GM19043 (cell line): ENCODE results near the gene CRHR2.
"Not testable (repeated sequence)": the region's sequence is repeated elsewhere in the genome, so short reads cannot be mapped to it uniquely, and the experiment has no call there.

Experiments
- ATAC-seq: cut with Tn5 transposase; IDR thresholded peaks from one replicate; pipeline ENCODE4 v1.9.1; 2021; ENCODE audit warnings: low read depth; ENCODE audit not compliant: unreplicated experiment

CRHR2 gene

GRCh38 chr7:30682212-30683083 lies at the start of gene CRHR2:
TSS of gene CRHR2 (minus strand) at chr7:30682456. CDS start at chr7:30682280, 176 bp downstream.
- ATAC-seq, result peak; percentile 41

GRCh38 chr7:30731581-30731980 lies 49.3 kb upstream of the CRHR2 start:
- no peak for ATAC-seq

DNA sequence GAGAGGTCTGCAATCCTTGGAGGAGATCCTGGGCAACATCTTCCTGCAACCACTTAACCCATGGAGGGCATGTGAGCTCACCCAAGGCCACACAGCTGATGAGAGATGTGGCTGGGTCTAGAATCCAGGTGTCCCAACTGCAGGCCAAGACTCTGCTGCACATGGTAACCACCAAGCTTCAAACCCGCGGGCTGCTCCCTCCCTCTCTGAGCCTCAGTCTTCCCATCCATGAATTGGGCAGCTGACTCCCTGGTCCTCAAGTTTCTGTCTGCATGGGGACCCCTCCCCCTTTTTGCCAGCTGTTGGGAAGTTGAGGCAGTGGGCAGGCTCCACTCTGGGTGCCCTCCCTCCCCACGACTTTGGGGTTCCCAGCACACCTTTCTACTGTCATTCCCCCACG lies 48.7 kb upstream of the CRHR2 start:
- no peak for ATAC-seq

DNA sequence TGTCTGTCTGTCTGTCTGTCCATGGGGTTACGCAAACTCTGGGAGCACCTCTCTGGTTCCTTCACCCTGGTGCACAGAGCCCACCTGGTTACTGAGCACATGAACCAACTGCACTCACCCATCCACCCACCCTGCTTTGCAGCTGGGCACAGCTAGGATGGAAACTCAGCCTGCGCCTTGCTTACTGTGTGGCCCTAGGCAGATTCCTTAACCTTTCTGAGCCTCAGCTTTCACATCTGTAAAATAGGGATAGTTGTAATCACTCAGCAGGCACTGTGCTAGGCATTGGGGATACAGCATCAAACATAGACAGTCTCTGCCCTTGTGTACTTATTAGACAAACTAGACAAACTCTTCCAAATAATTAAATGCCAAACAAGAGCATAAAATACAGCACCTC lies 47.8 kb upstream of the CRHR2 start:
- ATAC-seq, result no peak

DNA sequence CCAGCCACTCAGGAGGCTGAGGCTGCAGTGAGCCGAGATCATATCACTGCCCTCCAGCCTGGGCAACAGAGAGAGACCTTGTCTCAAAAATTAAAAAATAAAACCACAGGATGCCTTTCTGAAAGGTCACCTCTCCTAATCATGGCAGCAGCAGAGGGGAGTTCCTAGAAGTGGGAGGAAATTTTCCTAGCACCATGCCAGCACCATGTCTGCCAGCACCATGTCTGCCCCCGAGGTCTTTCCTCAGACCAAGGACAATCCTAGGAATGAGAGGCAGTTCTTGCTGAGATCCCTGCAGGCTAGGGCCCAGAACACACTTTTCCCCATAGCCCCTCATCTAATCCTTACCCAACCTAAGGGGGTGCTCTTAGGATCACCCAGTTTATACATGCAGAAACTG lies 47.4 kb upstream of the CRHR2 start:
- no peak for ATAC-seq

- no peak for ATAC-seq
Observed at GRCh38 chr7:30728591-30729100, 46.4 kb upstream of the CRHR2 start.

- ATAC-seq, result peak; percentile 59
Observed at GRCh38 chr7:30727061-30727945, 45.0 kb upstream of the CRHR2 start.

- ATAC-seq, result no peak
Observed at GRCh38 chr7:30726296-30727006, 44.2 kb upstream of the CRHR2 start.

GRCh38 chr7:30723776-30724175 lies 41.5 kb upstream of the CRHR2 start:
- ATAC-seq, result no peak

DNA sequence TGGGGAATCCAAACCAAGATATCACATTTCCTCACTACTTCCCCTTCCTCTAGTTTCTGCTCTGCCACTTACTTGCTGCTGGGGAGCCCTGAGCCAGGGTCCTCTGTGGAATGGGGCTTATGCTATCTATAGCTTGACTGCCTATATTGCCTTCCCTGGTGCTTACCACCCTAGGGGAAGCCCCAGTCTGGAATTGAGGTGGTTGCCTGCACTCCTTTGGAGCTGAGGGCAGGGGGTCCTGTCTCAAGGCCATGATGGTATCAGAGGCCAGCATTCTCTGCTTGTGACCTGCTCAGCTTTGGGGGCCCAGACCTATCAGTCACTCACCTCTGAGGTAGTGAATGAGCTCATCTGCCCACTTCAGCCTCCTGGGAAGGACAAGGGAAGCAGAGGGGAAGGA lies 40.4 kb upstream of the CRHR2 start:
- no peak for ATAC-seq

DNA sequence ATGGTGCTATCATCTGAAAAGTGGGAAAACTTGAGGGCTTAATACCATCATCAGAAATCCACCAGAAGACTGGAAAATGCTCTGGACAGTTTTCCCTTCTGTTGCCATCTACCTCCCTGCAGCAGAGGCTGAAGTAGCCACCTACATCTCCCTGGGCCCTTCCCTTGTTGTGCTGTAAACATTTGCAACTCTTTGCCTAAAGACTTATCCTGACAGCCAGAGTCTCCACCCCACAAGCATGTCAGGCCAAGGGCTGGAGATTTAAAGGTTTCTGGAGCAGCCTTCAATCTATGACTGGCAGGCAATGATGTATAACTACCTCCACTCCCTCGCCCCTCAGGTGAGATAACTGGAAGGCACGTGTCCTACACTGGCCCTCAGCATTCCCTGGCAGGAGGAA lies 39.9 kb upstream of the CRHR2 start:
- no peak for ATAC-seq

DNA sequence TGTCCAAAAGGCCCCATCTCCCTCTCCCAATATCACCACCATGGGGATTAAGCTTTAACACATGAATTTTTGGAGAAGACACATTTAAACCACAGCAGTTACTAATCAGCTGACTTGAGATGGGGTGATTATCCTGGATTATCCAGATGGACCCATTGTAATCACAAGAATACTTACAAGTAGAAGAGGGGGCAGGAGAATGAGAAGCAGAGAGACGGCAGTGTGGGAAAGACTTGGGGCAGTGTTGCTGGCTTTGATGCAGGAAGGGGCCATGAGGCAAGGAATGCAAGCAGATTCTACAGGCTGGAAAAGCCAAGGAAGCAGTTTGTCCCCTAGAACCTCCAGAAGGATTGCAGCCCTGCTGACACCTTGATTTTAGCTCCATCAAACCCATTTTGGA lies 39.0 kb upstream of the CRHR2 start:
- no peak for ATAC-seq

DNA sequence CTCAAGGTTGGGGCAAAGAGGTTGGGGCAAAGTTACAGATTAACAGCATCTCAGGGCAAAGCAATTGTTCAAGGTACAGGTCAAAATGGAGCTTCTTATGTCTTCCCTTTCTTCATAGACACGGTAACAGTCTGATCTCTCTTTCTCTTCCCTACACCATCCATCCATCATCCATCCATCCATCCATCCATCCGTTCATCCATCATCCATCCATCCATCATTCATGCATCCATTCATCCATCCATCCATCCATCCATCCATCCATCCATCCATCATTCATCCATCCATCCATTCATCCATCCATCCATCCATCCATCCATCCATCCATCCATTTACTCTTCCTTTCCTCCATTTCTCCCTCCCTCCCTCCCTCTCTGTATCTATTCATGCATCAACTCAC lies 37.2 kb upstream of the CRHR2 start:
- ATAC-seq, result not testable (repeated sequence)

- no peak for ATAC-seq
Observed at GRCh38 chr7:30717181-30717580, 34.9 kb upstream of the CRHR2 start.

- no peak for ATAC-seq
Observed at GRCh38 chr7:30714129-30714528, 31.9 kb upstream of the CRHR2 start.

- no peak for ATAC-seq
Observed at GRCh38 chr7:30713392-30713791, 31.1 kb upstream of the CRHR2 start.

GRCh38 chr7:30710669-30711068 lies 28.4 kb upstream of the CRHR2 start:
- no peak for ATAC-seq

- ATAC-seq, result no peak
Observed at GRCh38 chr7:30709549-30709948, 27.3 kb upstream of the CRHR2 start.

- ATAC-seq, result no peak
Observed at GRCh38 chr7:30708983-30709382, 26.7 kb upstream of the CRHR2 start.

GRCh38 chr7:30708412-30708811 lies 26.2 kb upstream of the CRHR2 start:
- ATAC-seq, result no peak
